Measurements from ENCODE around the gene JAK1.
"Not testable (repeated sequence)": the region's sequence is repeated elsewhere in the genome, so short reads cannot be mapped to it uniquely, and the experiment has no call there.

The JAK1 gene

DNA sequence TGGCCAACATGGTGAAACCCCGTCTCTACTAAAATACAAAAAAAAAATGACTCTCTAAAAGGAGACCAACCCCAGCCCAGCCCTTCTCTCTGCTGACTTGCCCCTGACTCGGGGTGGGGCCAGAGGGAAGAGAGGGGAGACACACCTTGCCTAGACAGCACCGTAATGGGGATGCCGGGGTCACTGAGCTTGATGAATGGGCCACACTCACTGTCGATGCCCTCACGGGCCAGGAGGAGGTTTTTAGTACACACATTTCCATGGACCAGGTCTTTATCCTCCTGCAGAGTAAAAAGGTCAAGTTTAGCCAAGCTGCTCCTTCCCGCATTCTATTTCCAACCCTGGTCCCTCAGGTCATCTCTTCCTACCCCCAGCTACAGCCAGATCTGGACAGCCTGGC lies 121.7 kb downstream of the JAK1 start:
- no peak for DNase-seq
- intact Hi-C loops (cut with DNase I), result no loop called here

- intact Hi-C loops (cut with DNase I), result no loop called here
- no peak for DNase-seq
Measured at GRCh38 chr1:64844175-64844574, 122.2 kb downstream of the JAK1 start.

- intact Hi-C loops (cut with DNase I), result no loop called here
- DNase-seq, result no peak
Measured at GRCh38 chr1:64843675-64844074, 122.7 kb downstream of the JAK1 start.

DNA sequence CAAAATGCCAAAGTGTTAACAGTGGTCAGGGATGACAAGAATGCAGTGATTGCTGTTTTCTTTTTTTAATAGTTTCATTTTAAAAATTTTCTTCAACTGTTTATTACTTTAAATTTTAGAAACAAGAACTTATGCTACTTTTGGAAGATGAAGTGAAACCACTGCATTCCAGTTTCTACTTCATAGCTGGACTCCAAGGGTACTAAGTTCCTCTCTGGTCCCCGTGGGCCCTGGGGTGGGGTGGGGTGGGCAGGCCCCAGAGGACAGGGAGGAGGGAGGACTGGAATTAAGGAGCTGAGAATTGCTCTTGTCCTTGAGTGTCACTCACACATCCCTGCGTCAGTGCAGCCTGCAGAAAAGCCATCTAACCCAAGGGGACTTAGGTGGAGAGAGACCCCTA lies 124.1 kb downstream of the JAK1 start:
- no peak for DNase-seq
- intact Hi-C loops (cut with DNase I), result no loop called here

- no peak for DNase-seq
- intact Hi-C loops (cut with DNase I), result no loop called here
Measured at GRCh38 chr1:64841330-64842065, 124.9 kb downstream of the JAK1 start.

GRCh38 chr1:64839732-64840405 lies 126.5 kb downstream of the JAK1 start:
- intact Hi-C loops (cut with DNase I), result no loop called here
- no peak for DNase-seq

GRCh38 chr1:64839261-64839660 lies 127.1 kb downstream of the JAK1 start:
- DNase-seq, result no peak
- intact Hi-C loops (cut with DNase I), result no loop called here

GRCh38 chr1:64838486-64838885 lies 127.9 kb downstream of the JAK1 start:
- DNase-seq, result no peak
- intact Hi-C loops (cut with DNase I), result no loop called here

DNA sequence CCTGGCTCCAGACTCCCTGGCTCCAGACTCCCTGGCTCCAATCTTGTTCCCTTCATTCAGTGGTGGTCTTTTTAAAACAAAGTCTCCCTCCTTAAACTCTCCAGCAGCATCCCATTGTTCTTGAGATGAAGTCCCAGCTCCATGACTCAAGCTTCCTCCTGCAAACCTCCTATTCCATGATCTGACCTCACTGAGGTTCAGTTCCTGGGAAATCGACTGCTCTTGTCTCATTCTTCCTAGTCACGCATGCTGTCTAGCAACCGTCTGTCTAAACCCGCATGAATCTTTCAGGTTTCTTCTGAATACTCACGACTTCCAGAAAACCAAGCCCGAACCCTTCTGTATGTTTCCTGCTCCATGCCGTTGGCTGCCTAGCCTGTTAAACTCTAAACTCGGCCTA lies 129.5 kb downstream of the JAK1 start:
- DNase-seq, result no peak
- intact Hi-C loops (cut with DNase I), result no loop called here

DNA sequence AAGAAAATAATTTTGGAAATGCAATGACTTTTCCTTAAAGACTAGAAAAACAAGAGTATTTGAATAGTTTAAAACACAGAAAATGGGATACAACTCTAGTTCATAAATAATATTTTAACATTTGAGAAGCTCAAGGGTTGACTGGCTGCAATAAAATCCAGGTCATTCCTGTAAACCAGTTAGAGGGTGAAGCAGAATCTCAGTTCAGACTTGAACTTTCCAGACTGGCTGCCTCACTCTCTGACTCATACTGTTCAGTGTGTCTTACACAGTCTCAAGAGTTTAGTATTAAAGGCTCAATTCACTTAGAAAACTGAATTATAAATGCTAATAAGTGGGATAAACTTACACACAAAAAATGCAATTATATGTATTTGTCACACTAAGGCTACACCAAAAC lies 131.6 kb downstream of the JAK1 start:
- intact Hi-C loops (cut with DNase I), result no loop called here
- no peak for DNase-seq

- DNase-seq, result no peak
- intact Hi-C loops (cut with DNase I), result no loop called here
Measured at GRCh38 chr1:64830030-64830651, 136.2 kb downstream of the JAK1 start.

DNA sequence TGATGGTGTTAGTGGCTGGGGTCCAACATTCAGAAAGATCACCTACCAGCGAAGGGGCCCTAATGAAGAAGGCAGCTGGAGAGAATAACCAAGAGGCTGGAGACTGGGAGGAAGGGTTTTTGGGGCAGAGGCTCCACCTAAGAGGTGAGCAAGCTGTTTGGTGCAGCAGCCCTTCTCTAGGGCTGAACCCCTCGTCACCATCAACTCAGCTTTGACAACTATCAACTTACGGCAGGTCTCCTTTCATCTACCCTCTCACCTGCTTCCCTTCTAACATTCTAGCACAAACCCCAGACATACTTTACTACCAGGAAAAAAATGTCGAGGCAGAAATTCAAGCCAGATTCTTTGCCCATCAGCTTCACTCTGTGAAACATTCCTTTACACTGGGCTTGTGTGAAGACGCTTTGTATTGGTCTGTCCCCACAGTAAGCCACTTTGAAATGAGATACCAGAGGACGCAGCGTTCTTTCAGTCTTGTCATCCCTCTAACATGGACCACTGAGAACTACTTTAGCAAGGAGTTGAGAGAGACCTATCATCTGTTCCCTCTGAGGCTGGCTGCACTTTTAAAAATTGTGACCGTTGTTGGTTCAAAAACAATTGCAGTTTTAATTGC lies 136.8 kb downstream of the JAK1 start:
- intact Hi-C loops (cut with DNase I), result loop anchor here (10.0 kb wide), 1 partner anchor 85 kb away; the partner anchor contains the start of gene RAVER2
- no peak for DNase-seq

- DNase-seq, result no peak
- intact Hi-C loops (cut with DNase I), result loop anchor here (10.0 kb wide), 1 partner anchor 84 kb away; the partner anchor contains the start of gene RAVER2
Measured at GRCh38 chr1:64828829-64829228, 137.5 kb downstream of the JAK1 start.

- intact Hi-C loops (cut with DNase I), result loop anchor here (10.0 kb wide), 1 partner anchor 82 kb away; the partner anchor contains the start of gene RAVER2
- DNase-seq, result no peak
Measured at GRCh38 chr1:64826991-64827390, 139.4 kb downstream of the JAK1 start.

- intact Hi-C loops (cut with DNase I), result loop anchor here (1.0 to 10.0 kb wide), 3 partner anchors 79 to 555 kb away; partner anchors contain the start of gene RAVER2
- peak in 7 of 10 donors; percentile 39 to 82 (median 60) for DNase-seq
Measured at GRCh38 chr1:64823691-64824476, 142.5 kb downstream of the JAK1 start.

DNA sequence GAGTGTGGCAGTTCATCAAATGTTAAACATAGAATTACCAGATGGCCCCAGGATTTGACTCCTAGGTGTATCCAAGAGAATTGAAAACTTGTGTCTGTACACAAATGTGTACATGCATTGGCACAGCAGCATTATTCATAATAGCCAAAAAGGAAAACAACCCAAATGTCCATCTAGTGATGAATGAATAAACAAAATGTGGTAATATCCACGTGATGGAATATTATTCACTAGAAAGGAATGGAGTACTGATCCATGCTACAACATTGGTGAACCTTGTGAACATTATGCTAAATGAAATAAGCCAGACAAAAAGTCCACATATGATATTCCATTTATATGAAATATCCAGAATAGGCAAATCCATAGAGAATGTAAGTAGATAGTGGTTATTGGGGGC lies 143.7 kb downstream of the JAK1 start:
- intact Hi-C loops (cut with DNase I), result loop anchor here (10.0 kb wide), 1 partner anchor 78 kb away; the partner anchor contains the start of gene RAVER2
- no peak for DNase-seq

DNA sequence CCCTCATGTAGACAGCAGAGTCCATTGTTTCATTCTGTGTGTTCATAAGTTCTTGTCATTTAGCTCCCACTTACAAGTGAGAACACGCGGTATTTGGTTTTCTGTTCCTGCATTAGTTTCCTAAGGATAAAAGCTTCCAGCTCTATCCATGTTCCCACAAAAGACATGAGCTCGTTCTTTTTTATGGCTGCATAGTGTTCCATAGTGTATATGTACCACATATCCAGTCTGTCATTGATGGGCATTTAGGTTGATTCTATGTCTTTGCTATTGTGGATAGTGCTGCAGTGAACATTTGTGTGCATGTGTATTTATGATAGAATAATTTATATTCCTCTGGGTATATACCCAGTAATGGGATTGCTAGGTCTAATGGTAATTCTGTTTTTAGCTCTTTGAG lies 145.8 kb downstream of the JAK1 start:
- intact Hi-C loops (cut with DNase I), result loop anchor here (10.0 kb wide), 1 partner anchor 76 kb away; the partner anchor contains the start of gene RAVER2

GRCh38 chr1:64817364-64817763 lies 149.0 kb downstream of the JAK1 start:
- DNase-seq; intact Hi-C loops (cut with DNase I): not testable (repeated sequence)

More for the DNA sequence above, 145.8 kb downstream of the JAK1 start:
- not testable (repeated sequence) for DNase-seq

DNA sequence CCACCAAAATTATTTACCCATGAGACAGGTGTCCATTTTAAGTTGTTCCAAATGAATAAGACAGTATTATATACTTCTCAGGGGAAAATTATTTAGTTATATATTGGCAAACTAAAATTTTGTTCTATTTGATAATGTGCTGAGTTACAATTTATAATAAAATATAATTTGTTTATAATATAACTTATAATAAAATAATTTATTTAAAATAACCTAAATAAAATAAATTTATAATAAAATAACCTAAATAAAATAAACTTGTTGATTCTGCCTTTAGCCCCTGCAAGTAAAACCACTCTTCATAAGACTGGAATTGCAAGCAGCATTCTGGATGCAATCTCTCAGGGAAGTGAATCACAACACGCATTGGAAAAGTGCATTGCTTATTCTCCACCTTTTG lies 151.9 kb downstream of the JAK1 start:
- no peak for DNase-seq
- intact Hi-C loops (cut with DNase I), result no loop called here

- DNase-seq, result no peak
- intact Hi-C loops (cut with DNase I), result no loop called here
Measured at GRCh38 chr1:64811131-64811530, 155.2 kb downstream of the JAK1 start.

Data from posterior cingulate gyrus (tissue), 11 donors.